GM12873 (cell line): ENCODE measurements around the gene HOXD10.

Experiments used
- TF ChIP-seq, protein P1 (sequence below): IDR thresholded peaks from 2 replicates; pipeline ENCODE4 v1.5.1; 2012; ENCODE audit warnings: low read depth, mild to moderate bottlenecking, moderate library complexity, low read length, control low read depth; ENCODE audit not compliant: insufficient read depth; ENCODE audit errors: missing control alignments

The HOXD10 gene

DNA sequence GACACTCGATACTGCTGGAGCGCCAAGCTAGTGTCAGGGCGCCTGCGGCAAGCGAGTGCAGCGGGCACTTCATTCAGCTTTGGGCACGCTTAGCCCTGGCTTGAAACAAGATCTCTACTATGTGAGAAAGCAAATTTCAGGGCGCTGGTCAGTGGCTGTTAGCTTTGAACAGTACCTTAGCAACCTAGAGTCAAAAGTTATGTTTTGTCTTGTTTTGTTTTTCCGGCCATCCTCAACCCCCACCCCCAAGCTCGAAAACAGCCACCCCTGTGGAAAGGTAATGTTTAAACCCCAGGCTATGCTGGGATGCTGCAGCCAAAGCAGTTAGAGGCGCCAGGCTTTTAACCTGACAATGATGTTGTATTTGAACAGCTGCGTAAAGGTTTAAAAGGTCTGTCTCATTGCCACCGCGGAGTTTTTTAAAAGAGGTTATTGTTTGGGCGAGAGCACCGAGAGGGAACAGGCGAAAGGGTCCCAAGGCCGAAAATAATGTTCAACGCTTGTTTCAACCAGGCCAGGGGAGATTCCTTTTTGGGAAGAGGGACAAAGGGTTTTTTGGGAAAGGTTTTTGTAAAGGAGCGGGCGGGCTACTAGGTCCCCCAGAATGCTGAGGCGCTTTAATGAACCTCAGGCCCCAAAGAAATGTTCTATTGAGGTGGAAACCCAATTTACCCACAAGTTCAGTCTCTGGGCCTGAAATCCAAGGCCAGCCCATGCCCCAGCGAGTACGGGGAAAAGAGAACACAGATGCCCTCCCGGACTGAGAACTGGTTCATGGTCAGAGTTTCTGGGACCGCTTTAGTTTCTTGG, 2.3 kb upstream of the HOXD10 start:
- TF ChIP-seq, protein P1, sequence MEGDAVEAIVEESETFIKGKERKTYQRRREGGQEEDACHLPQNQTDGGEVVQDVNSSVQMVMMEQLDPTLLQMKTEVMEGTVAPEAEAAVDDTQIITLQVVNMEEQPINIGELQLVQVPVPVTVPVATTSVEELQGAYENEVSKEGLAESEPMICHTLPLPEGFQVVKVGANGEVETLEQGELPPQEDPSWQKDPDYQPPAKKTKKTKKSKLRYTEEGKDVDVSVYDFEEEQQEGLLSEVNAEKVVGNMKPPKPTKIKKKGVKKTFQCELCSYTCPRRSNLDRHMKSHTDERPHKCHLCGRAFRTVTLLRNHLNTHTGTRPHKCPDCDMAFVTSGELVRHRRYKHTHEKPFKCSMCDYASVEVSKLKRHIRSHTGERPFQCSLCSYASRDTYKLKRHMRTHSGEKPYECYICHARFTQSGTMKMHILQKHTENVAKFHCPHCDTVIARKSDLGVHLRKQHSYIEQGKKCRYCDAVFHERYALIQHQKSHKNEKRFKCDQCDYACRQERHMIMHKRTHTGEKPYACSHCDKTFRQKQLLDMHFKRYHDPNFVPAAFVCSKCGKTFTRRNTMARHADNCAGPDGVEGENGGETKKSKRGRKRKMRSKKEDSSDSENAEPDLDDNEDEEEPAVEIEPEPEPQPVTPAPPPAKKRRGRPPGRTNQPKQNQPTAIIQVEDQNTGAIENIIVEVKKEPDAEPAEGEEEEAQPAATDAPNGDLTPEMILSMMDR: no peak

DNA sequence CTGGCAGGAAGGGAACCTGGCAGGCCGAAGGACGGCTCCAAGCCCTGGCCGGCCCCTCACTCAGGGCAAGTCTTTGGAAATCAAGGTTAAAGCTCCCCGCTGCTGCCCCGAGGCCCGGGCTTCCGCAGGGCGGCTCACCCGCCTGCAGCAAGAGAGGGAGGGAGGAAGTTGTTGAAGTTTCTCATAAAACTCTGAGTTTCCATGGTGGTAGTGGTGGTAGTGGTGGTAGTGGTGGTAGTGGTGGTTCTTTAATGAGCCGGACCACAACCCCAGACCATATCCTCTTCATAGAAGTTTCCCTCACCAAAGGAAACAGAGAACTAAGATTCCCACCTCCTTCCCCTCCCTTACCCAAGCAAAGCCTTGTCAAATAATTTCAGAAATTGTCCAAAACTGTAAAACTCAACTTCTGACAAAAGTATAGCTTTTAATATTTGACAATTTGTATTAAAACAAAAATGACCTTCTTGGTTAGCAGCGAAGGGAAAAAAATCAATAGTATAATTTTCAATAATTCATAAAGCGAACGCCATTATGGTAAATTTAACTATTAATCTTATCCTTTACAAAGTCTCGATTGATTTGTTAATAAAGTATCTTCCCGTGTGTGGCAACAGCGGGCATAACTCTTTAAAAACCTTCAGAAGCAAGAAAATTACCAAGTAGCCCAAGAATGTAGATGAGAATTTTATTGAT, 1.5 kb upstream of the HOXD10 start:
- TF ChIP-seq, protein P1: no peak

DNA sequence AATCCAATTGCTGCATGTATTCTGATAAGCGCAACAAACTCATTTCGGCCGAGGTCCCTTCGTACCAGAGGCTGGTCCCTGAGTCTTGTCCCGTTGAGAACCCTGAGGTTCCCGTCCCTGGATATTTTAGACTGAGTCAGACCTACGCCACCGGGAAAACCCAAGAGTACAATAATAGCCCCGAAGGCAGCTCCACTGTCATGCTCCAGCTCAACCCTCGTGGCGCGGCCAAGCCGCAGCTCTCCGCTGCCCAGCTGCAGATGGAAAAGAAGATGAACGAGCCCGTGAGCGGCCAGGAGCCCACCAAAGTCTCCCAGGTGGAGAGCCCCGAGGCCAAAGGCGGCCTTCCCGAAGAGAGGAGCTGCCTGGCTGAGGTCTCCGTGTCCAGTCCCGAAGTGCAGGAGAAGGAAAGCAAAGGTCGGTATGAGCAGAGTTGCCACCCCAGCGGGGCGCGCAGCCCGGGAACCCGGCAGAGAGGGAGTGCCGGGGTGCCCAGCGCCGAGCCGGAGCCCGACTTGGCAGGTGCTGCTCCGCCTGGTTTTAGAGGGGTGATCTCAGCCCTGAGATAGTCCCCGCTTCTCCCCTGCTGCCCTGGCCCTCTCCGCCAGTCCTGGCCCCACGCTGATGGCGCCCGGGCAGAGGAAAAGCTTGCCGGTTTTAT, 714 bp downstream of the HOXD10 start:
- TF ChIP-seq, protein P1: no peak

DNA sequence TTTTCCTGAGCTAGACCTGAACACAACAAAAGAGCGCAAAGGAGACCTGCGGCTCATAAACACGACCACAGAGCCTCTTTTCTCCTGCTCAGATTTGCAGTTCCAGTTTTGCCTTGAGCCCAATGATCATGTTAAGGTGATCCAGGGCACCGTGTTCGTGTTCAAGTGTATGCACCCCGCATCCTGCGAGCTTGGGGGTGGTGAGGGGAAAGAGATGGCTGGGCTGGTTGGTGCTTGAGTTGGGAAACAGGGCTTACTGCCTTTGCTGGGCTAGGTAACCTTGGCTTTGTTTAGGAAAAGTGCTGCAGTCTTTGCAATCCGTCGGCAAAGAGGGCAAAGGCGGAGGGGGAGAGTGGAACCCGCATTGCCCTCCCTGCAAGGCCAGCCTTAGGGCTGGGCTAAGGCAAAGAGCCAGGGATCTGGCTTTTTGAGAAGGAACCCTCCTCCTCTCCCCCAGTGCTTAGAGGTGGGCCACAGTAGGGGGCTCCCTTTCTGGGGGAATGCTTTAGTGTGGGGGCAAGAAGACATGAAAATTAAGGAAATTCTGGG, 1.3 kb downstream of the HOXD10 start:
- TF ChIP-seq, protein P1: no peak

DNA sequence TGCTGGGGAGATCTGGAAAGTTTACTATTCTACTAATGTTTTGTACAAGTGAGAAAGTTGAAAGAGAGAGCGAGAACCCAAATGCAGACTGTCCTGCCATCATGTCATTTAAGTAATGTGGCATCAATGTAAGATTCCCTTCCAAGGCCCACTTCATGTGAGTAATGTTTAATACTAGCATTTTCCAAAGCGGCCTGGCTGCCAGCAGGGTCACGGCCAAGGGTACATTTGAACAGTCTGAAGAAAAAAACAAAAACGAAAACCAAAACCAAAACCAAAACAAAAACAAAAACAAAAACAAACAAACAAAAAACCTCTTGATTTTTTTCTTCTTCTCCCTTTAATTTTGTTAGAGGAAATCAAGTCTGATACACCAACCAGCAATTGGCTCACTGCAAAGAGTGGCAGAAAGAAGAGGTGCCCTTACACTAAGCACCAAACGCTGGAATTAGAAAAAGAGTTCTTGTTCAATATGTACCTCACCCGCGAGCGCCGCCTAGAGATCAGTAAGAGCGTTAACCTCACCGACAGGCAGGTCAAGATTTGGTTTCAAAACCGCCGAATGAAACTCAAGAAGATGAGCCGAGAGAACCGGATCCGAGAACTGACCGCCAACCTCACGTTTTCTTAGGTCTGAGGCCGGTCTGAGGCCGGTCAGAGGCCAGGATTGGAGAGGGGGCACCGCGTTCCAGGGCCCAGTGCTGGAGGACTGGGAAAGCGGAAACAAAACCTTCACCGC, 2.2 kb downstream of the HOXD10 start:
- TF ChIP-seq, protein P1: peak; percentile 53

DNA sequence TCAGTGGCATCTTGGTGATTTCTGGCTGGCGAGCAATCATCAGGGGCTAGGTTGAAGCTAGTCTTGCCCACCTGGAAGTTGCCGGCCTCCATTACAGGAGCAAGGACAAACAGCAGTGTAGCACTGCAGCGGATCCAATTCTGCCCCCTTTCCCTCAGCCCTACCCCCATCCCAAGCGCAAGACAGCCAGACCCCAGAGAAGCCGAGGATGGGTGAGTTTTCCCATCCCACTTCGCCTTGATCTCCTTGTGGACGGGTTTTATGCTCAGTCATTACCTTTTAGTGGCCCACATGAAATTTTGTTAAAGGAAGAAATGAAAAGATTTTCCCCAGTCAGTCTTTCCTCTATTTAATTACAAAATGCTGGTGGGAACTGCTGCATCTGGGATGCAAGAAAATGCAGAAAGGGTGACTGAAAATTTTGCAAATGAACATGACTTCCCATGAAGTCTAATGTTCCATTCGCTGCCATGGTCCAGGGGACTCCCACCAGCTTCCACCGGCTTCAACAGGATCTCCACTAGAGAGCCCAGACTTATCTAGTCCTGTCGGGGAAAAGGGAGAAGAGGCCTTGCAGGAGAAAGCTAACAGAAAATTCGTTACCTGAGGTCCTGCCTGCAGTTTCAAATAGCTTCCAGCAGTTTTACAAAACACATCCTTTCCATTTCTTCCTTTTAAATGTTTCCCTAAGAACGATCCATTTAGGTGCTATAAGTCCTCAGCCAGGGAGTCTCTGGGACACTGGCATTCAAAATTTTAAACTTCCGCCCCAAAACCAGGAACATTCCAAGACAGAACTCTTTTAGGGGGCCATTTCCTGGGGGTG, 4.0 kb downstream of the HOXD10 start:
- TF ChIP-seq, protein P1: no peak
